Measurements from ENCODE around the gene SNCA.

- TF ChIP-seq CTCF (IDR thresholded peaks at IDR 0.05) (no peak), POLR2A (IDR thresholded peaks at IDR 0.05) (no peak), EP300 (IDR thresholded peaks at IDR 0.05) (no peak)
Observed at GRCh38 chr4:89805297-89805696, 31.7 kb downstream of the SNCA start.

Measured in upper lobe of left lung (tissue), 4 donors.